ENCODE results near the gene FXYD2. TPM values are rescaled to one million over a fixed set of nuclear protein-coding genes. Genes with fewer than 3 reads are reported as not detected.
"Not testable (repeated sequence)": the region's sequence is repeated elsewhere in the genome, so short reads cannot be mapped to it uniquely, and the experiment has no call there.

FXYD2 gene
- total RNA-seq, 2 experiments from 2014 or later: 1.7 to 2.1 TPM

DNA sequence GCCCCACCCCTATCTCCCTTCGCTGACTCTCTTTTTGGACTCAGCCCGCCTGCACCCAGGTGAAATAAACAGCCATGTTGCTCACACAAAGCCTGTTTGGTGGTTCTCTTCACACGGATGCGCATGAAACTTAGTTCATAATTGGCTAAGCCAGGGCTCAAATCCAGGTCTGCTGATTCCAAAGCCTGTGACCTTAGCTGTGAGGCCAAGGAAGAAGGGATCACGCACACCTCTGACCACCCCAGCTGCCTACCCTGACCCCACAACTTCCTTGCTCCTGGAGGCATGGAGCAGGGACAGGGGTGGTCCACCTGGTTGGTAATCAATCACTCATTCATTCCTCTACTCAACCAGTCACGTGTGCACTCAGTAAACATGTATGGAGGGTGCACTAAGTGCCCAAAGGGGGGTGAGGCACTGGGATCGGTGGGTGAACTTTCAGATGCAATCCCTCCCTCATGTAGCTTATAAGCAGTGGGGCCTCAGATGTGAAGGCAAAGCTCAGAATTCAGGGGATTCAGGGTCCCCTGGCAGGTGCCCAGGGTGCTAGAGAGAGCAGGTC, 10.3 kb downstream of the FXYD2 start:
- Histone ChIP-seq H3K4me3 (ENCODE audit: low read length) (no peak overlapping the region), H3K4me1 (ENCODE audit: insufficient read depth, low read length) (peaks cover 57% of the 10 kb centered on the region), H3K9me3 (ENCODE audit: control insufficient read depth in 1 of 2, insufficient read depth in 1 of 2, low read length in 2 of 2) (no peaks in the 10 kb centered on the region), H3K27ac (ENCODE audit: low read depth in 1 of 2, low read length in 2 of 2) (peak overlapping the region in 1 of 2 donors; percentile 87), H3K36me3 (ENCODE audit: insufficient read depth, low read length) (no peaks in the 10 kb centered on the region), H3K27me3 (ENCODE audit: control insufficient read depth in 1 of 2, insufficient read depth in 2 of 2, low read length in 2 of 2) (no peaks in the 10 kb centered on the region)
- ATAC-seq (ENCODE audit: poor library complexity): no peak
- ChIA-PET POLR2A (interaction anchor here (0.7 to 2.3 kb wide), 3 partner anchors 13 to 180 kb away, joined by 3 to 21 read pairs (median 4); no protein-coding TSS in a partner anchor), CTCF (interaction anchor here (2.9 to 4.2 kb wide), 2 partner anchors 30 to 239 kb away, joined by 12 to 14 read pairs; no protein-coding TSS in a partner anchor)
- Mint-ChIP-seq H3K9me3 (no peaks in the 10 kb centered on the region), H3K4me3 (no peak overlapping the region), H3K27ac (peak overlapping the region; percentile 87), H3K4me1 (ENCODE audit: low read depth) (peaks cover 50% of the 10 kb centered on the region), H3K36me3 (ENCODE audit: low read depth) (no peaks in the 10 kb centered on the region), H3K27me3 (no peaks in the 10 kb centered on the region)
- no peak for TF ChIP-seq CTCF (IDR thresholded peaks at IDR 0.05)
- no peak for DNase-seq
- intact Hi-C loops (cut with DNase I, micrococcal nuclease): loop anchor here in 1 of 2 experiments (2.0 to 10.0 kb wide), 2 partner anchors 237 to 389 kb away; no protein-coding TSS in a partner anchor

DNA sequence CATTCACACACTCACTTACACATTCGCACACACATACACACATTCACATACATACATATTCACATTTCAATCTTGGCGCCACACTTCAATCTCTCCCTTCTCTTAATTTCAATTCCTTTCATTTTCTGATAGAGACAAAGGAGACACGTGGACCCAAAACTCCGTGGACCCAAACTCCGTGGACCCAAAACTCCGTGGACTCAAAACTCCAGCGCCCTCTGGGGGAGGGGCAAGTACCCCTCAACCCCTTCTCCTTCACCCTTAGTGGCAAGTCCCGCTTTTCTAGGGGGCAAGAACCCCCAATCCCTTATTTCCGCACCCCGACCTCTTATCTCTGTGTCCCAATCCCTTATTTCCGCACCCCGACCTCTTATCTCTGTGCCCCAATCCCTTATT, 14.5 kb downstream of the FXYD2 start:
- ATAC-seq (ENCODE audit: poor library complexity); H3K27me3 ChIP-seq (ENCODE audit: control insufficient read depth in 1 of 2, insufficient read depth in 2 of 2, low read length in 2 of 2); H3K4me3 ChIP-seq (ENCODE audit: low read length); H3K4me3 Mint-ChIP-seq; H3K9me3 Mint-ChIP-seq; H3K27ac ChIP-seq (ENCODE audit: low read depth in 1 of 2, low read length in 2 of 2); H3K27me3 Mint-ChIP-seq; DNase-seq; H3K36me3 Mint-ChIP-seq (ENCODE audit: low read depth); H3K27ac Mint-ChIP-seq; H3K9me3 ChIP-seq (ENCODE audit: control insufficient read depth in 1 of 2, insufficient read depth in 1 of 2, low read length in 2 of 2); H3K36me3 ChIP-seq (ENCODE audit: insufficient read depth, low read length): not testable (repeated sequence)
- peaks cover 32% of the 10 kb centered on the region for H3K4me1 ChIP-seq (ENCODE audit: insufficient read depth, low read length)
- intact Hi-C loops (cut with DNase I, micrococcal nuclease): loop anchor here in 1 of 2 experiments (10.0 kb wide), 1 partner anchor 385 kb away; no protein-coding TSS in a partner anchor
- H3K4me1 Mint-ChIP-seq (ENCODE audit: low read depth): peaks cover 30% of the 10 kb centered on the region
- POLR2A ChIA-PET: interaction anchor here (1.0 kb wide), 1 partner anchor 243 kb away, joined by 3 read pairs; no protein-coding TSS in a partner anchor
- CTCF ChIA-PET: interaction anchor here (0.9 to 6.5 kb wide), 3 partner anchors 7 to 361 kb away, joined by 4 to 98 read pairs (median 40); no protein-coding TSS in a partner anchor

- Histone ChIP-seq H3K27me3 (ENCODE audit: control insufficient read depth in 1 of 2, insufficient read depth in 2 of 2, low read length in 2 of 2) (no peaks in the 10 kb centered on the region), H3K4me3 (ENCODE audit: low read length) (no peak overlapping the region), H3K36me3 (ENCODE audit: insufficient read depth, low read length) (no peaks in the 10 kb centered on the region), H3K27ac (ENCODE audit: low read depth in 1 of 2, low read length in 2 of 2) (no peak overlapping the region), H3K9me3 (ENCODE audit: control insufficient read depth in 1 of 2, insufficient read depth in 1 of 2, low read length in 2 of 2) (no peaks in the 10 kb centered on the region), H3K4me1 (ENCODE audit: insufficient read depth, low read length) (peaks cover 26% of the 10 kb centered on the region)
- Mint-ChIP-seq H3K4me1 (ENCODE audit: low read depth) (peaks cover 24% of the 10 kb centered on the region), H3K27me3 (no peaks in the 10 kb centered on the region), H3K4me3 (no peak overlapping the region), H3K36me3 (ENCODE audit: low read depth) (no peaks in the 10 kb centered on the region), H3K27ac (no peak overlapping the region), H3K9me3 (no peaks in the 10 kb centered on the region)
- ChIA-PET CTCF (interaction anchor here (0.9 to 6.5 kb wide), 5 partner anchors 8 to 362 kb away, joined by 4 to 98 read pairs (median 21); no protein-coding TSS in a partner anchor), POLR2A (interaction anchor here (1.0 to 1.3 kb wide), 4 partner anchors 14 to 243 kb away, joined by 3 read pairs; no protein-coding TSS in a partner anchor)
- intact Hi-C loops (cut with DNase I, micrococcal nuclease): loop anchor here in 1 of 2 experiments (10.0 kb wide), 2 partner anchors 365 to 385 kb away; partner anchors contain the start of gene SCN2B
- TF ChIP-seq CTCF (IDR thresholded peaks at IDR 0.05): peak; percentile 49
- DNase-seq: peak in 10 of 14 experiments; percentile 34 to 76 (median 48)
- peak; percentile 79 for ATAC-seq (ENCODE audit: poor library complexity)
Measured at GRCh38 chr11:117809236-117810055, 15.1 kb downstream of the FXYD2 start.
